ENCODE measurements around the gene STRADA. TPM values are rescaled to one million over a fixed set of nuclear protein-coding genes. Genes with fewer than 3 reads are reported as not detected.

STRADA gene
- total RNA-seq, 1 donor from 2014 or later: 17.2 TPM

- Histone ChIP-seq H3K4me3 (ENCODE audit: low read depth, low read length) (no peak overlapping the region), H3K27me3 (ENCODE audit: control insufficient read depth, insufficient read depth, low read length) (no peaks in the 10 kb centered on the region), H3K36me3 (ENCODE audit: control insufficient read depth, insufficient read depth, low read length) (no peaks in the 10 kb centered on the region)
- peak; percentile 60 for DNase-seq (ENCODE audit: low read depth)
- no peak for TF ChIP-seq CTCF (IDR thresholded peaks at IDR 0.05; ENCODE audit: insufficient read depth, low read length, poor library complexity, severe bottlenecking)
Measured at GRCh38 chr17:63675607-63676546, 65.7 kb downstream of the STRADA start.

- no peak for TF ChIP-seq CTCF (IDR thresholded peaks at IDR 0.05; ENCODE audit: insufficient read depth, low read length, poor library complexity, severe bottlenecking)
- Histone ChIP-seq H3K27me3 (ENCODE audit: control insufficient read depth, insufficient read depth, low read length) (no peaks in the 10 kb centered on the region), H3K4me3 (ENCODE audit: low read depth, low read length) (no peak overlapping the region), H3K36me3 (ENCODE audit: control insufficient read depth, insufficient read depth, low read length) (no peaks in the 10 kb centered on the region)
- no peak for DNase-seq (ENCODE audit: low read depth)
Measured at GRCh38 chr17:63675231-63675606, 66.4 kb downstream of the STRADA start.

- H3K36me3 ChIP-seq (ENCODE audit: control insufficient read depth, insufficient read depth, low read length): no peaks in the 10 kb centered on the region
- no peak overlapping the region for H3K4me3 ChIP-seq (ENCODE audit: low read depth, low read length)
- no peak for DNase-seq (ENCODE audit: low read depth)
- TF ChIP-seq CTCF (IDR thresholded peaks at IDR 0.05; ENCODE audit: insufficient read depth, low read length, poor library complexity, severe bottlenecking): no peak
- no peaks in the 10 kb centered on the region for H3K27me3 ChIP-seq (ENCODE audit: control insufficient read depth, insufficient read depth, low read length)
Measured at GRCh38 chr17:63672856-63673255, 68.7 kb downstream of the STRADA start.

- no peak for TF ChIP-seq CTCF (IDR thresholded peaks at IDR 0.05; ENCODE audit: insufficient read depth, low read length, poor library complexity, severe bottlenecking)
- Histone ChIP-seq H3K36me3 (ENCODE audit: control insufficient read depth, insufficient read depth, low read length) (no peaks in the 10 kb centered on the region), H3K4me3 (ENCODE audit: low read depth, low read length) (no peak overlapping the region), H3K27me3 (ENCODE audit: control insufficient read depth, insufficient read depth, low read length) (no peaks in the 10 kb centered on the region)
- DNase-seq (ENCODE audit: low read depth): no peak
Measured at GRCh38 chr17:63665527-63666214, 75.9 kb downstream of the STRADA start.

GRCh38 chr17:63659850-63660249 is 81.7 kb downstream of the STRADA start:
- no peak overlapping the region for H3K4me3 ChIP-seq (ENCODE audit: low read depth, low read length)
- TF ChIP-seq CTCF (IDR thresholded peaks at IDR 0.05; ENCODE audit: insufficient read depth, low read length, poor library complexity, severe bottlenecking): no peak
- H3K27me3 ChIP-seq (ENCODE audit: control insufficient read depth, insufficient read depth, low read length): no peaks in the 10 kb centered on the region
- H3K36me3 ChIP-seq (ENCODE audit: control insufficient read depth, insufficient read depth, low read length): no peaks in the 10 kb centered on the region
- no peak for DNase-seq (ENCODE audit: low read depth)

Data from kidney epithelial cell (primary cell).